ENCODE measurements around the gene COL1A2.

Gene COL1A2

DNA sequence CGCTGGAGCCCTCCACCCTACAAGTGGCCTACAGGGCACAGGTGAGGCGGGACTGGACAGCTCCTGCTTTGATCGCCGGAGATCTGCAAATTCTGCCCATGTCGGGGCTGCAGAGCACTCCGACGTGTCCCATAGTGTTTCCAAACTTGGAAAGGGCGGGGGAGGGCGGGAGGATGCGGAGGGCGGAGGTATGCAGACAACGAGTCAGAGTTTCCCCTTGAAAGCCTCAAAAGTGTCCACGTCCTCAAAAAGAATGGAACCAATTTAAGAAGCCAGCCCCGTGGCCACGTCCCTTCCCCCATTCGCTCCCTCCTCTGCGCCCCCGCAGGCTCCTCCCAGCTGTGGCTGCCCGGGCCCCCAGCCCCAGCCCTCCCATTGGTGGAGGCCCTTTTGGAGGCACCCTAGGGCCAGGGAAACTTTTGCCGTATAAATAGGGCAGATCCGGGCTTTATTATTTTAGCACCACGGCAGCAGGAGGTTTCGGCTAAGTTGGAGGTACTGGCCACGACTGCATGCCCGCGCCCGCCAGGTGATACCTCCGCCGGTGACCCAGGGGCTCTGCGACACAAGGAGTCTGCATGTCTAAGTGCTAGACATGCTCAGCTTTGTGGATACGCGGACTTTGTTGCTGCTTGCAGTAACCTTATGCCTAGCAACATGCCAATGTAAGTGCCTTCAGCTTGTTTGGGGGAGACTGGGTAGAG is at the start of gene COL1A2:
Gene COL1A2, plus strand, starts transcription at position 459 of the 704 bp plus-strand sequence. Its CDS starts 137 bp downstream, at position 596.
- no peak for DNase-seq

DNA sequence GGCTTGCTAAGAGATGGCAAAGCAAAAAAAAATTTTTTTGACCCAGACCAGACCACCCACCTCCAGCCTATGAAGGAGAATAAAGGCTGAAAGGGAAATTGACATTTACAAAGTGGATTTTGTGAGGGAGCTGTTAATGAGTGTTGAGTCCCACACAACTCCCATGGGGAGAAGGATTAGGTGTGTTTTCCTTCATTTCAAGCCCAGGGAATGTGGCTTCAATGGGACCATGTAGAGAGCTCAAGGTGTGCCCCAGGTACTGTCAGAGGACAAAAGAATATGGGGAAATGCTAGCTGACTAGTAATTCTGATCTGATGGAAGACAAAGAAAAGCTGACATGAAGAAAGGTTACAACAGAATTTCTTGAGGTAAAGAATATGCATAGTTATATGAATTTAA is 48.8 kb upstream of the COL1A2 start:
- no peak for DNase-seq

DNA sequence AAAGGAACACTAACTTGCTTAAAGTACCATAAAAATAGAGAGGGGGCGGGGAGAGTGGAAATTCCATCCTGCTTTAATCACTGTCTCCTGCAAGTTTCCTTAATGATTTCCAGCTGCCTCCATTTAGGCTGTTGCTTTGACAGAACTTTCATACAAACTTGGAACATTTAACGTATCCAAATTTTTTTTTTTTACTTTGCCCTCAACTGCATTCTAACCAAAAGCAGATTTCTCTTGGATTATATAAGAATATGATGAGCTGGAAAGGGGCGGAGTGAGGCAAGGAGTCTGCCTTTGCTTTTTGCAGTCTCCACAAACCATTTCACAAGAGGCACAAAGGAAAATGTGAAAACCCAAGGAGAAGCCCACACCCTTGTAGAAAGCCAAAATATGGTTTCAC is 46.6 kb upstream of the COL1A2 start:
- no peak for DNase-seq

DNA sequence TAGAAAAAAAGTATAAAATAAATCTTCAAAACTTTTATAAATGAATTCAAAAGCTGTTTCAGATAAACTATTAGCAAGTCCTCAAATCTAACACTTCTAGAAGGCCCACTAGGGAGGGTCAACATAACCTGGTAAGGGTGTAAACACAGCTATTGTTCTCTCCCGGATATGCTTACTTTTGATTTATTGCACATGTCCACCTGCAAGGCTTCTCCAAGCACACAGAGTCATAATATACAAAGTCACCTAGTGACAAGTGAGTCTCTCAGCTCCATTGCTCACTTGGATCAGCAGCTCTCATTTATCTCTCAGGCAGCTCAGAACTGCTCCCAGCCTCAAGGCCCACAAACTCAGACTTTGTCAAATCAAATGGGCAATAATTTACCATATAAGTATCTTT is 44.0 kb upstream of the COL1A2 start:
- no peak for DNase-seq

DNA sequence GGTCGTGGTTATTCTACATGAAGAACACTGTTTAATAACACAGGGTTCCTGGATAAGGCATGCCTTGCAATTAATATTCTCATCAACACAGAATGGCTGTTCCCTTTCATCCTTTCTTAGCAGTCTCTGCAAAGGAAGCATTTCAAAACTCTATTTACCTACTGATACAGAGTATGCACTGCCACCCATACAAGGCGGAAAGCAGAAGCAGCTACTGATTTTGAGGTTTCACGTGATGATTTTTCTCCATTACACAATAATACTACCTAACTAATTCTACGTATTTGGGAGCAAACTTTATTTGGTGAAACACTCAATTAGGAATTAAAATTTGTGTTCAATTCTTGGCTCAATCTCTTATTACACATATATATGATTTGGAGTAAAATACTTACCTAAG is 43.0 kb upstream of the COL1A2 start:
- no peak for DNase-seq

DNA sequence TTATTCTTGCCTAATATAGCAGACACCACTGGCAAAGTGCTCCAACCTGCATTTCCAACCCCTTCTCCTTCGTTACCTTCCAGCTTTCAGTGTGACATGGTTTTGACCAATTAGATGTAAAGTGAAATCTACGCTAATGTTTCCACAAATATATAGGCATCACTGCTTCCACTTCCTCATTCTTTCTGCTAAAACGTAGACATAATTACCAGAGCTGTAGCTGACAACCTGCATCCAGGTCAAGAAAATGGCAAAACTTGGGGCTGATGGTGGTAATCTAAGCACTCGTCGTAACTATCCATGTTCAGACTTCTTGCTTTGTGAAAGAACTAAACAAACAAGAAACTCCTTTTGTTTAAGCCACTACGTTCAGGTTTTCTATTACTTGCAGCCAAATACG is 41.8 kb upstream of the COL1A2 start:
- no peak for DNase-seq

DNA sequence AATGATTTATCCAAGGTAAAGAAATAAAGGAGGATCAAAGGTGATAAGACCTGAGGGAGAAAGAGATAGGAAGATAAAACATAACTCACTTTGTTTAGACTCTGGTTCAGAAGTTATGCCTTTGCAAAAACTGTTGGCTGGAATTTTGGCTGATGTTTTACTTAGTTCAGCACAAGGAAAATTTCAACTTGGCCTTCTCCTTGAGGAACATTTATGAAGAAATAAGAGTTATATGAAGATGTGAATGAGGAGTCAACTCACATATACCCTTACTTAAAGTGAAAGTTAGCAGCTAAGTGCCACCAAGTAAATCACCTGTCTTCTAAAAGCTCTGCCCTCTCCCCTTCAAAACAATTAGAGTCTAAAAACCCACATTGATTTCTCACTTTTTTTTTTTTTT is 39.7 kb upstream of the COL1A2 start:
- no peak for DNase-seq

DNA sequence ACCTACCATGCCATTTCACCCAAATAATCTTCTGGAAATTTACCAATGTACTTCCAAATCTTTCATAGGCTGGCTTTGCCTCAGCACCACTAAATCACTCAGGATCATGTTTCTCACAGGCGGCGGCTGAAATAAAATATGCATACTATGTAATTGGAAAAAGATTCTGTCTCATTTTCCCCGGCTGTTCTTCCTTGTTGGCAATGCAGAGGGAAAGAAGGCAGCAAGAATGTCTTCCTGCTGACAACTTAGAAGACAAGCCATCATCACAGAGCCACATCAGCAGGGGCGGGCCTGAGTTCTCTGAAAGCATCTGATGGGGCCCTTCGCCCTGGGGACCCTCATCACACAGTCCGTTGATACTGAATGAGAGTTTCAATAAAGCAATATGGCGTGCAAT is 39.2 kb upstream of the COL1A2 start:
- no peak for DNase-seq

DNA sequence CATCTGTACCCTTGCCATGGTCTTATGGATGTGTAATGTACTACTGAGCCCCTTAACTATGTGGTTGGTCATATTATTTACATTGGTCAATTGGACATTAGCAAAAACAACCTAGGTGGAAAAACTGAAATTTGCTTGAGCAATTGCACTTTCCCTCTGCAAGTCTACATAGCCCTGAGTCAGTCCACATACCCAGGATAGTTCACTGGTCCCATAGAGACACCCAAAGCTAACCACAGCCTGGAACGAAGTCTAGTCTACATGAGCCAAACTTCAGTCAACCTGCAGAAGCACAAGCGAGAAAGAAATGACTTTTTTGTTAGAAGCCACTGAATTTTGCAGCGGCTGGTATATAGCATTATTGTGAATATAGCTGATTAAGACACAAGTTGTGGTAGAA is 37.6 kb upstream of the COL1A2 start:
- no peak for DNase-seq

DNA sequence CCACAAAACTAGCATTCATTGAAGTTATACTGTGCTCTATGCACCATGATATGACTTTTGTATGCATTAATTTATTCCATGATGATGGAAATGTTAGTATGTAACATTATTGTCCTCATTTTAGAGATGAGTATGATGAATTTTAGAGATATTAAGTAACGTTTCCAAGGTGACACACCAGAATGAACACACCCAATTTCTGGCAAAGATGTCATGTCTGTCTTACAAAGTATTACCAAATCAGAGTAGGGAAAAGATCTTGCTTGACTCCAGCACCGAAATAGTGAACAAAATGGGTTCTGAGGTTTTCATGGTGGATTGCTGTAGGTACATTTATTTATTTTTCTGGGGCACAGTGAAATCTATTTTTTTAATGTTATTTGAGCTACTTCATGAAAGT is 33.8 kb upstream of the COL1A2 start:
- no peak for DNase-seq

DNA sequence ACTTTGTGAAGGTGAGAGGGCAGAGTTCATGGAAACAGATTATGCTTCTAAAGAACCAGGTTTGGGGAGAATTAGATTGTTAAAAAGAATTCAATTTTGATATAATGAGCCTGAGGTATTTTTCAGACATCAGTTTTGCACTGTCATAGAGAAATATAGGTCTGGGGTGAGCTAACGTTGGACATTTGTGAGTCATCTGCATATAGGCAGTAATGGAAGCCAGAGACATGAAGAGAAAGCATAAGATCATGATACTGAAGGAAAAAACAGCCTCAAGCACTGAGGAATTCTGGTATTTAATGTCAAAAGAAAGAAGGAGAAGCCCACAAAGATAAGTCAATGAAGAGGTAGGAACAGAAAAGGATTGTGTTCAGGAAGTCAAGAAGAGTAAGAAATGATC is 32.4 kb upstream of the COL1A2 start:
- no peak for DNase-seq

DNA sequence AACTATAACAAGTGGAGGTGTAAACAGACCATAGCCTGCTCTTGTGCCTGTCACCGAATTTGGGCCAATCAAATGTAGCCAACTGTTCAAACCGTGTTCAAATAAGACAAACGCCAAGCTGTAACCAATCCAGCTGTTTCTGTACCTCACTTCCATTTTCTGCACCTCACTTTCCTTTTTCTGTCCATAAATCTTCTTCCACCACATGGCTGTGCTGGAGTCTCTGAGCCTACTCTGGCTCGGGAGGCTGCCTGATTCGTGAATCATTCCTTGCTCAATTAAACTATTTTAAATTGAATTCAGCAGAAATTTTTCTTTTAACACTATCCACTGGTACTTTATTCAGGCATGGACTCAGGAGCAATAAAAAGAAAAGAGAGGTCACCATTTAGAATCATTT is 29.9 kb upstream of the COL1A2 start:
- DNase-seq = no peak

DNA sequence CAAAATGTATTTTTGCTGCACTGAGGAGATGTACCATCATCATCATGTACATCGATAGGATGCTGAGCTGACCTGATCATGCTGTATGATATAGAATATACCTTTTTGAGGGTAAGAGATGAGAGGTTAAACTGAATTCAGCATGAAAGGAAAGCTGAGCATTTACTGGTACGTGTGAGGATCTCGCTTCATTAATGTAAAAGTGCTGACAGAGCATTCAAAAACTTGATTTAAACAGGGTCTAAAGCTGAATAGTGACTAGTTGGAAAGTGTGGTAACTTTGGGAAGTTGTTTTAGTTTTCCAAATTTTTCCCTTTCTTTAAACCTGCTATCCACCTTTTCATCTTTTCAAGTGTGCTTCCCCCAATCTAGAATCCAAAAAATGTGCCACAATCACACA is 28.5 kb upstream of the COL1A2 start:
- no peak for DNase-seq

DNA sequence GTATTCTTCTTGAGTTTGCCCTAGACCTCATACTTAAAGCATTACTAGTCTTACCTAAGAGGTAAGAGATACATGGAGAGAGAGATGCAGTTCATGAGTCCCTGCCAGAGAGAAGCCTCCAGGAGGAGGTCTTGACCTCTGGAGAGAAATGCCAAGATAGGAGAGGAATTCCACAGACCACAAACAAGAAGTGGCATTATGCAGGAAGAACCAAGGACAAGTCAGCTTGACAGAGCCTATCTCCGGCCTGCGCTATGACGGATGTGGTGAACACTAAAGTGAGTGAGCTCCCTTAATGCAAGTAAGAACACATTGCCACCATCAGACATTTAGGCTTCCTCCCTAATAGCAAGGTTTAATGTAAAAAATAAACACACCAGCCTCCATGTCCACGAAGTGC is 27.9 kb upstream of the COL1A2 start:
- DNase-seq = no peak

DNA sequence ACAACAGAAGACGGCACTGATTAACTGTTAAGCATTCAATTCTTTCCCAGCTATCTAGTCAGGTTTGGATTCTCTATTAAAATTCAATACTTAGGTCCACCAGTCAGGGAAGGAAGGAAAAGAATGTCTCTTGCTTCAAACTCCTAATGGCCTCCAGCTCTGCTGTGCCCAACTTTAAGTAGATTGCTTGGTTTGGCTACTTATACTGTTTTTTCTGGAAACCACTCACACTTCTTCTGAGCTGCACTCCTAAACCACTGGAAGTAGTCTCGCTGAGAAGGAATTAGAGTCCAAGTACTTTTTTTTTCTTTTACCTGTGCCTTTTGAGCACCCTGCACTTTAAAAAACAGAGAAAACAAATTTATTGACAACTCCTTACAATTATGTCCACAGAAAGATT is 26.7 kb upstream of the COL1A2 start:
- DNase-seq = no peak

DNA sequence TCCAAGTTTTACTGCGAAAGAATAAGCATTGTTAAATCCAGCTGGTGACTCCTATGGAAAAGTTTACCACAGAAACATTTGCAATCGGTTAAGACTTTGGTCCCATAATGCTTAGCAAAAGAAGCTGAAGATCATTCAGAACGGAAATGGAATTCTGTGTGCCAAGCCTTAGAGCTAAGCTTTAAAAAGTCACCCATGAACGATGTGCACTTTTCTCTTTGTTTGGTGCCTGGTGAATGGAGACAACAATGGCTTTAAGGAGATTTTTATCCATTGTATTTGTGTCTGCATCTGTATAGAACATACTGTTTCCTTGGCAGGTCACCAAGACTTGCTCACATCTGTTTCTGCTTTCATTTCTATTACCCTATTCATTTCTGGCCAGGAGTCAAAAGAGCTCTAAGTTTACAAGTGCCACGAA is 26.3 kb upstream of the COL1A2 start:
- no peak for DNase-seq

DNA sequence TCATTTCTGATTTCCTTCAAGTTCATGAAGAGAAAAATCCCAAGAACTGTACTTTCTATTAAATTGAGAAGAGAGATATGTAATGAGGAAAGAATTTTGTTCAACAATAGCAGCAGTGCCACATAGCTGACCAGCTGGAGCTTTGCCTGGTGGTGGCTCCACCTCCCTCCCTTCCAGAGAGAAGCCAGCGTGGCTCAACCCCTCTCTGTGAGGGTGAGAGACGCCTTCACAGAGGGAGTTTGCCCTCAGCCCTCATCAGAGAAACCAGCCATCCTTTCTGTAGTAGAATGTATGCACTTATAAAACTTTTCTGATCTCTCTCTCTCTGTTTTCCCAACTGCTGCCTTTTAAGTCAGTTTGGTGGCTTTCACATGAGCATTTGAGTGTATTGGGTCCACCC is 20.5 kb upstream of the COL1A2 start:
- no peak for DNase-seq

DNA sequence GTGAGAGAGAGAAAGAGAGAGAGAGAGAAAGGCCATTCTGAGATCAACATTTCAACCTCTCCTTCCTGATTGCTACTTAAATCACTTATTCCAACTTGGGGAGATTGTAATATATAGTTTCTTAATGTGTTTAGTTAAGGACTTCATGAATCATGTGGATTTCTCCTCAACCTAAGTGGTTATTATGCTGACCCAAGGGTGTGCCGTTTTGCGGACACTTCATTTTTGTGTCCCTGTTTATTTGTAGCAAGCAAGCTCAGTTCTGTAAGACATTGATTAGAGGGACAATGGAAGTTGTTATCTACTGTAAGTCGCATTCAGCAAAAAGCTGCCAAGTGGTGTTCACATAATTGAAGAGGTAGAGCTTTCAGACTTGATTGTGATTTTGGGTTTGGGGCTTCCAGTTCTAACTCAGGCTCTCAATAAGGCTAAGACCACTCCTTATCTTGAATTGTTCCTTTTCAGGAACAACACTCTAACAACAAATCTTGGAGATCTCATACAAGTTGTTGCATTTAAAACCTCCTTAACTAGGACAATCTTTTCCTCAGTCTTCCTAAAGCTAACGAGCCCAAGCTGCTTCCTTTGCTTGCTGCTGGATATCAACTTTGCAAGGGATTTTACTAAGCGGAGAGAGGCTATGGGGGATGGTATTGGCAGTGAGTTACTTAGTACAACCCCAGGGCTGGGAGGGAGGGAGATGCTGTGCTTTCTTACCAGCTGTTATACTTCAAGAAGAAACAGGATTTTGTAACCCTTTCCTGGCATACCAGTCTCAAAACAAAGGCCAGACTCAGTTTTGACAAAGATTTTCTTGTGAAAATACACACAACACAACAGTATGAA is 19.8 kb upstream of the COL1A2 start:
- no peak for DNase-seq

DNA sequence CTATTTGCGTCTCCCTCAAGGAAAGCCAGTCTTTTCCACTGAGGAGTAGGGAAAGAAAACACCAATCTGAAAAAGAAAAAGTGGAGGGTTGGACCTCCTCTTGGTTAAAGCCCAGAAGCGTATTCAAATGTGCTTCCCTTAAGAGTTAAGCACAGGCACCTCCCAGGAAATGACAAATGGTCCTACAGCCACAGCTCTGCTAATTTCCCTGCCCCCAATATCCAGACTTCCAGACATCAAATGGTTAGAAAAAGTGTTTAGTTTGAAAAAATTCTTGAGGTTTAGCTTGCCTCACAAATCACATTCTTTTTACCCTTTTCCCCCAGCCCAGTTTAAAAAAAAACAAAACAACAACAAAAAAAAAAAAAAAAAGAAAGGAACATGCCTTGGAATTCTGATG is 19.0 kb upstream of the COL1A2 start:
- no peak for DNase-seq

DNA sequence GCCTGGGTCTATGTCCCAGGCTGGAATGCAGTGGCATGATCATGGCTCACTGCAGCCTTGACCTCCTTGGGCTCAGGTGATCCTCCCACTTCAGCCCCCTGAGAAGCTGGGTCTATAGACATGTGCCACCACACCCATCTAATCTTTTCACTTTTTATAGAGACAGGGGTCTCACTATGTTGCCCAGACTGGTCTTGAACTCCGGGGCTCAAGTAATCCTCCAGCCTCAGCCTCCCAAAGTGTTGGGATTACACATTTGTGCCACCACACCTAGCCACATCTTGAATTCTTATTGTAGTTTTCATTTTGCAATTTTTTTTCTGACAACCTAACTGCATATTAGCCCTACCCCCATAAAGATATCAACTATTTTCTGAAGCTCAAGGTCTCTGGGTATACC is 18.4 kb upstream of the COL1A2 start:
- DNase-seq = no peak

DNA sequence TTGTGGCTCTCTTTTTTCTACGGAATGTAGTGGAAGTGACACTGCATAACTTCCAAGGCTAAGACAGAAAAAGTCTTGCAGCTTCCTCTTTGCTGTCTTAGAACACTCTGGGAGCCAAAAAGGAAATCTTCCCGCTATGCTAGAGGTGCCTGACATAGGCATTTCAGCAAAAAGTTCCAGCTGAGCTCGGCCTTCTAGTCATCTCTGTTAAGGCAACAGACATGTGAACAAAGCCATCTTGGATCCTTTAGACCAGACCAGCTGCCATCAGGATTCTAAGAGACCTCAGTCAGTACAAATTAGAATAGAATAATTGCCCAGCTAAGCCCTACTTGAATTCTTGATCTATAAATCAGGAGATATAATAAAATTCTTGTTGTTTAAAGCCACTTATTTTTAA is 16.3 kb upstream of the COL1A2 start:
- no peak for DNase-seq

DNA sequence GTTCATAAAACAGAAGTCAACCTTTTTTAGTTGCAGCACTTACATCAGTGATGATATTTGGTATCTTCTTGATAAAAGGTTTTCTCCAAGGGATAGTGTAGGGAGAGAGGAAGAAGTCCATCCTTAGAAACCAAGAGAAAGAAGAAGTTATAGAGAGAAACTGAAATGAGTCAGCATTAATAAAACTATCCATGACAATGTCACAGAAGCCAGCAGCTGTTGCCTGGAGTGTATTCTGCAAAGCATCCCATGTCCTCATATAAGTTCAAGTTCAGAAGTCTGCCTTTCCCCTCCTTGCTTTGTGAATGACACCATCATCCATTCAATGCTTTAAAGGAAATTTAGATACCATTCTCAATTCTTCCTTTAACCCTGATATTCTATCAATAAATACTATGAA is 14.4 kb upstream of the COL1A2 start:
- no peak for DNase-seq

DNA sequence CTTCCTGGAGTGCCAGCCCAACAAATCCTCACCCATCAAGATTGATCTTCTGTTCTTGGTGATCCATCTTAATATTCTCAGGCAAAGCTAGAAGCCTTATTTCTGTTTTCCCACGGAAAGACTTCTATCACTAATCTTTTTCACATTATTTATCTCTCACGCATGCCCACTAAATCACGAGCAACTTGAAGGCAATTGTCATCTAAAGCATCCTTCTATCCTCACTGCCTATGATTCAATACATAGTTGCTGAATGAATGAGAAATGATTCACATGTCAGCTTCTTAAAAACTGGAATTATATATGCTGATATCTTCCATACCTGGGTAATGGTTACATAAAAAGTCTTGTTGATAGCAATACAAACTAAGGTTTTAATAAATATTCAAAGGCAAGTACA is 12.6 kb upstream of the COL1A2 start:
- DNase-seq = no peak

DNA sequence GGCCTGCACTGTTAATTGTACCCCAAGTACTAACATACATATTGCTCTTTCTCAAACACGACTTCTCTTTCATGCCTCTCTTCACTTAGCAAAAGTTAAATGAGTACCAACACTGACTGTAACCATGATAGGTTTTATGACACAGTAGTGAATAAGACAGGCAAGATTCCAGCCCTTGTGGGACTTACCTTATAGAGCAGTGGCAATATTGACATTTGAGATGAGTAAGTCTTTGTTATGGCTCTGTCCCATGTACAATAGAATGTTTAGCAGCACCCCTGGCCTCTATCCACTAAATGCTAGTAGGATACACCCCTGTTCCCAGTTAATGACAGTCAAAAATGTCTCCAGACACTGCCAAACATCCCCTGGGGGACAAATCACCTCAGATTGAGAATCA is 11.9 kb upstream of the COL1A2 start:
- DNase-seq = no peak

DNA sequence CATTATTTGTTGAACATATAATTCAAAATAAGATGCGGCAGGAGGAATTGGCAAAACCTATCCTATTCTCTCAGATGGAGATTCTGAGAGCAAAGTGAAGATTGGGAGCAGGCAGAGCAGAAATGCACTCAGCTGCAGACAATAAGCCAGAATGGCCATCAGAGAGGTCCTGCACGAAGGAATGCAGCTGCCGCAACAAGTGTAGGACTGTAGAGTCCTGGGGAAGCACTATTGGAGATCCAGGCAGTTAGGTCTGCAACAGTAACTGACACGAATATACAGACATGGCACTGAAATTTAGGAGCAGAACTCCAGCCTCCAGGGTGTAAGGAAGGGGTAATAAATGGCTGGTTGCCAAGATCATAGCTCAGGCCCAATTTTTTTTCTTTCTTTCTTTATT is 10.4 kb upstream of the COL1A2 start:
- DNase-seq = no peak
